Astrocyte of the spinal cord (primary cell): ENCODE measurements around the gene LRCH1.

Source experiments
- DNase-seq: peaks from one replicate; pipeline ENCODE4 v3.0.0; 2011; ENCODE audit warnings: low read depth, low spot score
- H3K4me3 ChIP-seq: 2 replicates; pipeline ENCODE4 v1.5.1; 2011; ENCODE audit warnings: low read depth, mild to moderate bottlenecking, low read length, moderate library complexity
- in situ Hi-C: cut with HindIII; loops from 2 replicates; pipeline ENCODE4 v1.10.0; 2017; ENCODE audit warnings: low sequenced_read_pairs
- TF ChIP-seq, protein P1 (sequence below): IDR thresholded peaks from 2 replicates; pipeline ENCODE4 v1.5.1; 2012; ENCODE audit warnings: low read depth, mild to moderate bottlenecking, low read length, inconsistent platforms

The LRCH1 gene

DNA sequence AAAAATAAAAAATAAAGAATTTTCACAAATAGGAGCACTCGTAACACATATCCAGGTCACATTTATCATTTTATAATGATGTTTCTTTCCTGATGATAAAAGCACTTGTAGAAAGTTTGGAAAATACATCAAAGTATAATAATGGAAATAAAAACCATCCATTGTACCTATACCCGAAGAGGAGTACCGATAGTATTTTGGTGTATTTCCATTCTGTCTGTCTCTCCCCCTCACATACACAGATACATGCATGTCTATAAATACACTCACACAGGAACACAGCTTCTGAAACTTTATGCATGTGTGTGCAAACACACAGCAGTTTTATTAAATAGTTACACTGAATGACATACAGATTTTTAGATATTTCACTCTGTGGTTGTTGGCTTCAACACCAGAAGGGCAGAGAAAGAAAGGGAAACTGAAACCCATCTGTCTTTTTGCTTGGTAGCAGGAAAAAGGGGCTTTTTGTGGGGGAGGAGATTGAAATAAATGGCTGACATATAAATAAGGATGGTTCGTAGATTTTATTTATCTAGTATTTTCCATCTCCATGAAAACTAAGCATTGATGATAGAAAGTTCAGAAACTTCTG lies 114.8 kb downstream of the LRCH1 start:
- peak; percentile 49 for DNase-seq
- in situ Hi-C loops = no loop called here
- TF ChIP-seq, protein P1, sequence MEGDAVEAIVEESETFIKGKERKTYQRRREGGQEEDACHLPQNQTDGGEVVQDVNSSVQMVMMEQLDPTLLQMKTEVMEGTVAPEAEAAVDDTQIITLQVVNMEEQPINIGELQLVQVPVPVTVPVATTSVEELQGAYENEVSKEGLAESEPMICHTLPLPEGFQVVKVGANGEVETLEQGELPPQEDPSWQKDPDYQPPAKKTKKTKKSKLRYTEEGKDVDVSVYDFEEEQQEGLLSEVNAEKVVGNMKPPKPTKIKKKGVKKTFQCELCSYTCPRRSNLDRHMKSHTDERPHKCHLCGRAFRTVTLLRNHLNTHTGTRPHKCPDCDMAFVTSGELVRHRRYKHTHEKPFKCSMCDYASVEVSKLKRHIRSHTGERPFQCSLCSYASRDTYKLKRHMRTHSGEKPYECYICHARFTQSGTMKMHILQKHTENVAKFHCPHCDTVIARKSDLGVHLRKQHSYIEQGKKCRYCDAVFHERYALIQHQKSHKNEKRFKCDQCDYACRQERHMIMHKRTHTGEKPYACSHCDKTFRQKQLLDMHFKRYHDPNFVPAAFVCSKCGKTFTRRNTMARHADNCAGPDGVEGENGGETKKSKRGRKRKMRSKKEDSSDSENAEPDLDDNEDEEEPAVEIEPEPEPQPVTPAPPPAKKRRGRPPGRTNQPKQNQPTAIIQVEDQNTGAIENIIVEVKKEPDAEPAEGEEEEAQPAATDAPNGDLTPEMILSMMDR = no peak
- peak overlapping the region; percentile 20 for H3K4me3 ChIP-seq

DNA sequence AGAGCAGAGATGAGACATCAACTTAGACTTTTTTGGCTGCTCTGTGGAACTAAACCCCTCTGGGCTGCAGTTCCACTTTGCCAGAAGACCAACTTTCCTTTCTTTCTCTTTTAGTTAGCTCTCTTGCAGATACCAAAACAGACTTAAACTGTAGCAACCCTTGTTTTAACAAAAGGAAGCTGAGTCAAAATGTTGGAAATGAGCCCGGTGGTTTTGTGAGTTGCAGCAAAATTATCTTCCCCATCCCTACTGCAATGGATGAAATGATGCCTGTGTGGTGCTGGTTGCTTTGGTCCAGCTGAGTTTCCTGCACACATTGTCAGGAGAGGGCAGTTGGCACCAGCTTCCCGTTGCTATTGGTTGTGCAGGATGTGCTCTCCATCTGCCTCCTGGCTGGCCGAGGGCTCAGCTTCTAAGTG lies 115.3 kb downstream of the LRCH1 start:
- peak overlapping the region; percentile 20 for H3K4me3 ChIP-seq
- DNase-seq = peak; percentile 94
- in situ Hi-C loops = no loop called here
- TF ChIP-seq, protein P1 = no peak

- DNase-seq = no peak
- TF ChIP-seq, protein P1 = no peak
- H3K4me3 ChIP-seq = no peak overlapping the region
- in situ Hi-C loops = no loop called here
These were observed 116.1 kb downstream of the LRCH1 start for GRCh38 chr13:46668931-46669525.

DNA sequence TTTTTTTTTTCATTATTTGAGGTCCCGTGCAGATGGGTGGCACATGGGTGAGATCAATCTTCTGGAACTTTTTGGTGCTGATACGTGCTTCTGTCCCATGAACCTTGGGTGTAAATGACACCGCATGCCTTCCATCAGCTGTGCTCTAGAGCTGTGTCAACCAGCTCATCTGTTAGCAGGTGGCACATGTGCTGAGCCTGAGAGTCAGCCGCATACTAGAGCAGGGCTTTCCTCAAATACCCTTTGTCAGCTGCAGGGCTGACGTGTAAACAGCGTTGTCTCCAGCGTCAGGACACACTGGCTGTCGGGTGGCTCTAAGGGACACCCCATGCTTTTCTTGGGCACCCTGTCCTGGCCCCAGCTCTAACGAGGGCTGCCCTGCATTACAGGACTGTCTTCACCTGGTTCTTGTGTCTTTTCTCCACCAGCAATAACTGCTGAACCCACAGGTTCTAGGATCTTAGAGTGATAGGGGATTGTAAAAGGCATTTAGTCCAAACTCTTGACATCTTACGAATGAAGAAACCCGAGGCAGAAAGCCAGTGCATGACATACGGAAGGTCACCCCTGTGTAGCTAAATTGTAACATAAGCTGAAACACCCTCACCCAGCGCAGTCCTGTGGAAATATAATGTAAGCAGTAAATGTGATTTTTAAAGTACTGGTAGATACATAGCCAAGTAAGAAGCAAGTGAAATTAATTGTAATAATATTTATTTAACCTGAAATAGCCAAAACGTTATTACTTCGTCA lies 119.5 kb downstream of the LRCH1 start:
- no peak overlapping the region for H3K4me3 ChIP-seq
- DNase-seq = no peak
- TF ChIP-seq, protein P1 = no peak
- in situ Hi-C loops = no loop called here

- DNase-seq = no peak
- no peak overlapping the region for H3K4me3 ChIP-seq
- TF ChIP-seq, protein P1 = no peak
- in situ Hi-C loops = no loop called here
These were observed 122.0 kb downstream of the LRCH1 start for GRCh38 chr13:46675016-46675415.

DNA sequence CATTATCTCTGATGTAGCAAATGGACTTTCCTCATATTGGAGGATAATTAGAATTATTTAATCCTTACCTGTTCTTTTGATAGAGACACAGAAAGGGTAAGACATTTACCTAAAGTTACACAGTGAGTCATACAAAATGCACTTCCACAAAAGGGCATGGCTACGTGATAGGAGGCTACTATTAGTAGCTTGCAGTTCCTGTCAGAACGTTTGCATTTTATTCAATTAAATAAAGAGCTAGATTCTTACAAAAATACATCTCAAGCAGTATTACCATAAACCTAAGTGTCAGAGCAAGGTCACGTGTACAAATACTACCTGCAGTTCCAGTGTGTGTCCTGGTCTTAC lies 123.4 kb downstream of the LRCH1 start:
- no peak overlapping the region for H3K4me3 ChIP-seq
- TF ChIP-seq, protein P1 = no peak
- in situ Hi-C loops = no loop called here
- no peak for DNase-seq
